Mucosa of descending colon (tissue), 3 donors: Measurements from ENCODE around the gene TMEM252. TPM values are rescaled to one million over a fixed set of nuclear protein-coding genes. Genes with fewer than 3 reads are reported as not detected.

Experiments used
- ATAC-seq: fragments of 200-7000 bp; cut with Tn5 transposase; one replicate; pipeline ENCODE4 v1.9.1; 2020; ENCODE audit warnings: mild to moderate bottlenecking, moderate library complexity
- DNase-seq, 3 donors: peaks; one replicate each; pipeline ENCODE4 v3.0.0-alpha.2; 2020
- H3K36me3 ChIP-seq: fragments of 200-600 bp; one replicate; pipeline ENCODE4 v1.8.0; 2021; ENCODE audit warnings: low read depth, mild to moderate bottlenecking
- H3K4me1 ChIP-seq: fragments of 200-600 bp; one replicate; pipeline ENCODE4 v1.8.0; 2021; ENCODE audit warnings: low read depth, mild to moderate bottlenecking
- H3K4me3 ChIP-seq: fragments of 200-600 bp; one replicate; pipeline ENCODE4 v1.8.0; 2021; ENCODE audit warnings: mild to moderate bottlenecking
- H3K9me3 ChIP-seq: fragments of 200-600 bp; one replicate; pipeline ENCODE4 v1.8.0; 2021; ENCODE audit warnings: mild to moderate bottlenecking
- CTCF ChIP-seq: fragments of 200-600 bp; IDR thresholded peaks from one replicate; pipeline ENCODE4 v1.8.0; 2022; ENCODE audit warnings: antibody characterized with exemption, mild to moderate bottlenecking
- intact Hi-C, 2 donors: fragments of 100-400 bp; cut with DNase I in 1 of 2; cut with micrococcal nuclease in 1 of 2; formaldehyde crosslinking; loops; one replicate each; pipeline versions ENCODE4 v1.11.0 to v1.11.1; 2022; cut with DNase I, micrococcal nuclease
- total RNA-seq, 3 donors: library from RNA; stranded (reverse); fragmentation: NEBNext Ultra II Directional in 2 of 3; extraction: Animal tissue kit (Norgen Biotek cat#: 25700) in 2 of 3; gene quantifications; one replicate each; pipeline versions ENCODE4 v1.2.1 to v1.2.4, GENCODE V29; 2021 to 2023
- donor health status: DM: no; HTN: no; CAD: no; lungs with moderate emphysema.
- donor health status: DM: no; HTN: no; CAD: no.
- donor health status: DM: no; HTN: yes; CAD: no.

The TMEM252 gene
- total RNA-seq, 3 donors from 2014 or later = 0.46 TPM; not detected in 2

GRCh38 chr9:68492806-68493205 is 47.9 kb downstream of the TMEM252 start:
- ATAC-seq = no peak
- intact Hi-C loops = no loop called here

DNA sequence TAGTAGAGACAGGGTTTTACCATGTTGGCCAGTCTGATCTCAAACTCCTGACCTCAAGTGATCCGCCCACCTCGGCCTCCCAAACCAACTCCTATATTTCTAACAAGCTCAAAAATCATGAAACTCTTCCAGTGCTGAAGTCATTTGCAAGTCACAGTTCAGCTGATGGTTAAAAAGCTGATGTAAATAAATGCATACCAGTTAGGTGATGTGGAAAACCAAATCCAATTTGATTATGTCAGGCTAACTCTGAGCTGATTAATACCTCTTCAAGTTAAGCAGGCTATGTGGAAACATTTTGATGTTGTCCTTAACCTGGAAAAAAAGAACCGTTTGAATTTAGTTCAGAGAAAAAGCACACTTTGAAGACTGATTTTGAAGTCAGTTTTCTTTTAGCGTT is 51.0 kb downstream of the TMEM252 start:
- intact Hi-C loops = no loop called here
- Histone ChIP-seq H3K9me3 (peaks cover 6% of the 10 kb centered on the region), H3K4me1 (no peaks in the 10 kb centered on the region), H3K36me3 (no peaks in the 10 kb centered on the region), H3K4me3 (no peak overlapping the region)
- TF ChIP-seq CTCF = no peak
- no peak for DNase-seq
- ATAC-seq = no peak

More at GRCh38 chr9:68492806-68493205, 47.9 kb downstream of the TMEM252 start:
- TF ChIP-seq CTCF = no peak
- Histone ChIP-seq H3K4me1 (no peaks in the 10 kb centered on the region), H3K9me3 (no peaks in the 10 kb centered on the region), H3K4me3 (no peak overlapping the region), H3K36me3 (no peaks in the 10 kb centered on the region)
- no peak for DNase-seq

- ATAC-seq (no peak), DNase-seq (no peak)
- TF ChIP-seq CTCF = no peak
- H3K4me1 ChIP-seq = no peaks in the 10 kb centered on the region
- H3K9me3 ChIP-seq = peaks cover 6% of the 10 kb centered on the region
- H3K4me3 ChIP-seq = no peak overlapping the region
- intact Hi-C loops = no loop called here
- no peaks in the 10 kb centered on the region for H3K36me3 ChIP-seq
Observed at GRCh38 chr9:68488126-68488525, 52.6 kb downstream of the TMEM252 start.

Other genes starting within 250 kb of the TMEM252 start
- gene FOXD4L3, start 238.0 kb downstream of the TMEM252 start, total RNA-seq = under 1 TPM in 1 of 3 donors, not detected in 2; 0.17 TPM
- gene PGM5, start 184.3 kb downstream of the TMEM252 start, total RNA-seq = 100 to 1,000 TPM in 1 of 3 donors, 10 to 100 TPM in 2; 11.2 to 535 (median 22.6) TPM
- 100 to 1,000 TPM in 1 of 3 donors, 10 to 100 TPM in 2; 60.0 to 122 (median 73.3) TPM for gene PIP5K1B, start 164.4 kb upstream of the TMEM252 start, total RNA-seq